HUDEP-2 (cell line): ENCODE measurements around the gene AGTRAP.

Source experiments
- DNase-seq, 76 experiments: peaks; one replicate each; lab custom pipeline; 2025; ENCODE audit not compliant: unreplicated experiment in 76 of 76; lab: John Stamatoyannopoulos, UW

Gene AGTRAP, protein sequence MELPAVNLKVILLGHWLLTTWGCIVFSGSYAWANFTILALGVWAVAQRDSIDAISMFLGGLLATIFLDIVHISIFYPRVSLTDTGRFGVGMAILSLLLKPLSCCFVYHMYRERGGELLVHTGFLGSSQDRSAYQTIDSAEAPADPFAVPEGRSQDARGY

GRCh38 chr1:11735854-11736745 lies at the start of gene AGTRAP:
TSS of gene AGTRAP (plus strand) at chr1:11736136. CDS start at chr1:11736209, 73 bp downstream.
- DNase-seq: peak in 75 of 76 experiments; percentile 36 to 93 (median 87)

DNA sequence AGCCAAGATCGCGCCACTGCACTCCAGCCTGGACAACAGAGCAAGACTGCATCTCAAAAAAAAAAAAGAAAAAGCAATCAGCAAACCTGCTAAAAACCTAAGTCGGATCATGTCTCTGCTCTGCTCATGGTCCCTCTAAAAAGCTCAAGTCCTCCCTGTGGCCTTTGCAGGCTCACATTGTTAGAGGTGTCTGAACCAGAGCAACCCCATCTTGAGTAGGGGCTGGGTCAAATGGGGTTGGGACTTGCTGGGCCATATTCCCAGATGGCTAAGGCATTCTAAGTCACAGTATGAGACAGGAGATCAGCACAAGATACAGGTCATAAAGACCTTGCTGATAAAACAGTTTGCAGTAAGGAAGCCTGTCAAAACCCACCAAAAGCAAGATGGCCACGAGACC lies 47.4 kb upstream of the AGTRAP start:
- DNase-seq: no peak

DNA sequence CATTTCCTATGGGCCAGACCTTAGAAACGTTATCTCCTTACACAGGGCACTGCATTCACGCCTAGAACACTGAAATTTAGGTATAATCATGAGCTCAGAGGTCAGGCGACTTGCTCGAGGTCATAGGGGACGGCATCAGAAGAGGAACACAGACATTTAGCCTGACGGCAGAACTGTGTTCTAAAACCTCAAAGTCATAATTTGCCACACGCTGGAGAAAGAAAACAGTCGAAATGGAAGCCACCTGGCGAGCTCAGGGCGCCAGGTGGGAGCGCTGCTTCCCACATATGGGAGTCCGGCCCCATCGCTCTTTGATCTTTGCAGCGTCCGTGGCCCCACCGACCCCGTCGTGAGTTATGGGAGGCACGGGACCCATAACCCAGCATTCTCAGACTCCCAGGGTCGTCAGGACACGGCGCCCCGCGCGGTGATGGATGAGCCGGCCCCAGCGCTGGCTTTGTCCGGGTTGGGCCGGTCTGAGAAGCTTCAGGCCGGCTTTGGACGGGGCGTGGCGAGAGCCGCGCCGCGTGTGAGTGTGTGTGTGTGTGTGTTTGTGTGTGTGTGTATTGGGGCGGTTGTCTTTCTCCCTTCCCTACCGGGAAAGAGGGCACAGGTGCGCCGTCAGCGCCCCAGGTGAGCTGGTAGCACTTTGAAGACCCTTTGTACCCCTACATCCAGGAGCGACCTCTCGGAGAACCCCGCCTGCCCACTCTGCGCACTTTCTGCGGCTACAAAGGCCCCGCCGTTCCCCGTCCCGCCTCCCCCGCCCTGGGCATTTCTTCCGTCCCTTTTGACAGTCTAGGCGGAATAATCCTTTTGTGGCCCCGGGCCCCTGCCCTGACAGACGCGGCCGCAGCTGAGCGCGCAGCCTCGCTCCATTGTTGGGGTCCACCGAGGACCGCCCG lies 45.3 kb upstream of the AGTRAP start:
- DNase-seq: no peak

DNA sequence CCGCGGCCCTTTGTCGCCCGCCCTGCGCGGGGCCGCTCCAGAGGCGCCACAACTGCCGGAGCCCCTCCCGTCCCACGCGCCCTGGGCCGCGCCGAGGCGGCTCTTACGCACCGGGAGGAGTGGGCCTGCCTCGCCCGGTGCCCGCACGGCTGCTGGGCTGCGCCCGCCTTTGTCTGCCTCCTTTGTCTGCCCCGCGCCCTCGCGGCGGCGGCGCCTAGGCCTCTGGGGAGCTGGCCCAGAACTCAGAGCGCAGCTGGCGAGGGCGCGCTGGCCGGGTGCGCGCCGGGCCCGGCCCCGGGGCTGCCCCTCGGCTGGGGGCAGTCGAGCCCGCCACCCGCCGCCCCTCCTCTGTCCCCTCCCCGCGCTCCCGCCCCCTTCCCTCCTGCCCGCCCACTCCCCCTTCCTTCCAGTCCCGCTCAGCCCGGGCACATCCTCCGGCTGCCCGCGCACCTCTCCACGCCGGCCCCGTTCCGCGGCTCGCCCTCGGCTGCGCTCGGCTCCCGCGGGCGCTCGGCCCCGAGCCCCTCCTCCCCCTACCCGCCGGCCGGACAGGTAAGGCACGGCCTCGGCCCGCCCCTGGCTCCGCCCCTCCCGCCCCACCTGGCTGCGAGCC lies 44.5 kb upstream of the AGTRAP start, which contains the start of gene DRAXIN:
DRAXIN (plus strand) TSS at position 409 of the 613 bp plus-strand sequence. CDS start 14,549 bp downstream, outside the sequence.
- DNase-seq: no peak

GRCh38 chr1:11691928-11692711 lies 43.8 kb upstream of the AGTRAP start:
- DNase-seq: no peak

GRCh38 chr1:11693024-11693590 lies 42.8 kb upstream of the AGTRAP start:
- DNase-seq: peak in 59 of 76 experiments; percentile 10 to 80 (median 40)

GRCh38 chr1:11693917-11694316 lies 42.0 kb upstream of the AGTRAP start:
- no peak for DNase-seq

DNA sequence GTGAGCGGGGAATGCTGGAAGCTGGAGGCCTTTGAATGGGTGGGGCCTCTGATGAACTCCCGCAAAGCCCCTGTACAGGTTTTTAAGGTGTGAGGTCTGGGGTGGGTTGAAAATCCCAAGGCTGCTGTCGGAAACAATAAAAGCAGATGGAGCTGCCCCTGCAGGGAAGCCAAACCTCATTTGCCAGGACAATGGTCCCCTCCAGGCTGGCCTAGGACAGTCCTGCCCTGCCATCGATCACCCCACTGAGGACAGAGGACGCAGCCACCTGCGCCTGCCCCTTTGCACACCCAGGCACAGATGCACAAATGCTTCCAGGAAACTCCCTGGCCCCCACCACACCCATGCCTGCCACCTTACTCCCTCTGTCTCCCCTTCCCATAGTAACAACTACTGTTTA lies 40.1 kb upstream of the AGTRAP start:
- DNase-seq: no peak

DNA sequence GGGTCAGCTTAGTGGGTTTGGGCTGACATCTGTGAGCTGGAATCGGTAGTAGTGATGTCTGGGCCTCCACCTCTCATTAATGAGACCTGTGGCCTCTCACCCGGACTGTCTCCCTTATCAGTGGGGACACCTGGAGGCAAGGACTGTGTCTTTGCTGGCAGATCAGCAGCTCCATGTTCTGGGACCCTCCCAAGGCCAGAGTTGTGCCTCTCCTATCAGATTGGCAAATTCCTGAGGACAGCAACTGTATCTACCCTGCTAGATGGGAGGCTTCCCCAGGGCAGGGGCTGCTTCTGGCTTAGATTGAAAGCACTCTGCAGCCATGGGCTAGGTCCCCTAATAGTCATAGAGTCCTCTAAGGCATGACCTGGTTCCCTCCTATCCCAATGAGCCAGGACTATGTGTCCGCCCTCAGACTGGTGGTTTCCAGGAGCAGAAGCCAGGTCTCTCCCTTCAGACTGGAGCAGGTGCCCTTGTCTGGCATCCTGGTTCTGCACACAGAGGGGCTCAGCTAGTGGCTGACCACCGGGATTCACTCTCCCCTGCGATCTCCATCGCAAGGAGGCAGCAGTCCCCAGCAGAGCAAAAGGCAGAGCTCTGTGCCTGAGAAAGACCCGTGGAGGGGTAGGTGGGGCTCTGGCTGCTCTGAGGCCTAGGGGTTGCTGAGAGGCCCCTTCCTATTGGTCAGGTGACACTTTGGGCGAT lies 38.6 kb upstream of the AGTRAP start:
- DNase-seq: peak in 51 of 76 experiments; percentile 3 to 73 (median 35)

- DNase-seq: no peak
Observed at GRCh38 chr1:11697893-11698210, 38.1 kb upstream of the AGTRAP start.

DNA sequence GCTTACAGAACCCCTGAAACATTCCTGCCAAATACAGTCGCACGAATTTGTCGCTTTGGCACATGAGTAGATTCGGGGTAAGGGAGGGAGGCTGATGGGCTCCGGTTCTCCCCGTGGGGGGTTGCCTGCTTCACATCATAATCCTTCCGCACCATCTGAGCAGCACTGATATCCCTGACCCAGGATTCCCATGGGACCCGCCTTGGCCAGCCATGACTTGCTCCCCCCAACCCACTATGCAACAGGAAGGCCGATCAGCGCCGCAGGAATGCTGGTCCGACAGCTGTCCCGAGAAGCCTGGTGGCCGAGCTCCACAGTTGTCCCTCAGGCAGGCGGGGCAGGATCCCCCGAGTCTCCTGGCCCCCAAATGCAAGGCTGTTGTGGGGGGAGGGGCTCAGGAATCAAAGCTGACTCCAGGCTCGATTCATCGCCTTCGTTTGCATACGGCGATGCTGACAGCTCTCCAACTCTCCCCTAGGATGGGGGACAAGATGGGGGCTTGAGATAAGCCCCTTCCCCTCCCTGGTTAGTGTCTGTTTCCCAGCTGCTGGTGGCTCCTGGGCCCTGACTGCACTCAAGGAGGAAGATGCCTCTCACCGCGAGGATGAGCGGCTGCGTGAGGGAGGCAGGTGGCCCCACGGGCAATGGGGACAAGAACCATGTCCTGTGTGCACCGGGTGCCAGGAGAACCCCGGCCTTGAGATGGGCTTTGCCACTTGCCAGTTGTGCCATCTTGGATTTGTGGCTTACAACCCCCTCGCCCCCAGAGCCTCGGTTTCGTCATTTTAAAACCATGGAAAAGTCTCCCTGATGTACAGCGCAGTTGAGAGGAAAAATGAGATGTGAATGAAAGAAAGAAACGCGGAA lies 35.1 kb upstream of the AGTRAP start:
- no peak for DNase-seq

- DNase-seq: no peak
Observed at GRCh38 chr1:11701551-11701961, 34.4 kb upstream of the AGTRAP start.

GRCh38 chr1:11701981-11702803 lies 33.7 kb upstream of the AGTRAP start:
- no peak for DNase-seq

DNA sequence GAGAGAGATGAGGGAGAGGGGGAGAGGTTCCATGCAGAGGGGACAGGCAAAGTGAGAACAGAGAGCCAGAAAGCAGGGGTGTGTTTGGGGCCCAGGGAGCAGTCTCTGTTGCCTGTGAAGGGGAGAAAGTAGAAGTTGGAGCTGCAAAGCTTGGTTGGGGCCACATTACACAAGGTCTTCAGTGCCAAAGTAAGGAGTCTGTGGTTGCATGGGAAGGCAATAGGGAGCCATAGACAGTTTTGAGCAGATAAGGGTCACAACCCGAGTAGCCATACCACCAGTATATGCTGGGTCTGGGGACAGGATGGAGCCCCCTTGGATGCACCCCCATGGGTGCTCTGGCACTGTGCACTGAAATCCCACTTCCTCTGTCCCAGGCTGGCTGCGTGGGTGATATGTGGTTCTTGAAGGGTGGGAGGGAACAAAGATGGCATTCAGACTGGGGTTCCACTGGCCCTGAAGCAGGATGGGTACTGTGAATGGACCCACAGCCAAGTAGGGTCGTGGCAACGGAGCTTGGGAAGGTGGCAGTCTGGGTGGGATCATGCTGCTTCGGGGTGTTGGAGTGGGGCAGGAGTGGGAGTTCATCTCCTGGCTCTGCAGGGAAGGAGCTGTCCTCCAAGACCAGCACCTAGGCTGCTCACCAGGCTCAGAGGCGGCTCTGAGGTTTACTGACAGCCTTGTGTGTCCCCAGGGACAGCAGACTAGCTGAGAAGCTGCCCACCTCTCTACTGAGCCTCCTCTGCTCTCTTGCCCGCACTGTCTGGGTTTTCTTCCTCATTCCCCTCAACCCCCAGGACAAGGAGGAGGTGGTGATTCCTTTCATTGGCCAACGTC lies 32.4 kb upstream of the AGTRAP start:
- no peak for DNase-seq

- no peak for DNase-seq
Observed at GRCh38 chr1:11704194-11704529, 31.8 kb upstream of the AGTRAP start.

DNA sequence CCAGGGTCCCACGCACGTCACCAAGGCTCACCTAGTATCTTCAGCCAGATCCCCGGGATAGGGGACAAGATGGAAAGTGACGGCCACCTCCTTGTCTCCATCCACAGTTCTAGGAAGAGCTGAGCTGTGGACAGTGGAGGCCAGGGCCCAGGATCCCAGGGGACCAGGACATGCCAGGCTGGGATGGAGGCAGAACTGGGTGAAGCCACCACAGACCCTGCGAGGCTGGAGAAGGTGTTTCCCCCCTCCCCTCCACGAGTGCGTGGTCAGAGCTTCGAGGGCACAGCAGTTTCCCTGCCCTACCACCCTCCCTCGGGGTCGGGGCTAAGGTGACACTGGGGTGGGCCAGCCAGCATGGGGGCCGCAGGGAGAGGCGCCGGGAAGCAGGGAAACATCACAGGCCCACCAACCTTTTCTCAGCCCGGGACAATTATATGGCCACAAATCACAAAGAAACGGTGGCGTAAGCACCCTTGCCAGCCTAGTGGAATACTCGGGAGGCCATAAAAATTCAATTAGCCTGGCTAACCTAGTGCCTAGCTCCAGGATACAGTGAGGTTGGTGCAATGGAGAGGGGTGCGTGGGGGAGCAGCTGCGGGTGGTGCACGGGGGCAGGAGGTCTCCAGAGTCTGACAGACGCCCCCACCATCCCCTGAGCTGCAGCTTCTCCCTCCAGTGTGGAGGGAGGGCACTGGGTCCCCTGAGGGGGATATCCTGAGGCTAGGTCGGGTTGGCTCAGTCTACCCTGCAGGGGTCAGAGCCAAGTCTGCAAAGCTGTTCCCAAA lies 31.1 kb upstream of the AGTRAP start:
- no peak for DNase-seq
